B cell (primary cell): ENCODE results near the gene UPK3A. TPM values are rescaled to one million over a fixed set of nuclear protein-coding genes. Genes with fewer than 3 reads are reported as not detected.
A peak's percentile ranks its signal among the peaks of the same experiment; 100 is the strongest.

Source experiments
- ATAC-seq: fragments of 200-7000 bp; cut with Tn5 transposase; one replicate; pipeline ENCODE4 v1.10.0; 2021; ENCODE audit warnings: low read depth, mild to moderate bottlenecking, moderate number of reproducible peaks, moderate library complexity
- CTCF ChIA-PET: fragments of 350-600 bp; sonication (Branson Sonifier 250); formaldehyde crosslinking; loops from one replicate; lab custom pipeline; 2021; ENCODE audit warnings: antibody characterized with exemption, inconsistent platforms; lab: Charles Lee
- POLR2A ChIA-PET: fragments of 350-600 bp; sonication (Branson Sonifier 250); formaldehyde crosslinking; loops from one replicate; lab custom pipeline; 2021; ENCODE audit warnings: antibody characterized with exemption; lab: Charles Lee
- DNase-seq: peaks from one replicate; pipeline ENCODE4 v3.0.0; 2013
- H2AFZ ChIP-seq: 2 replicates; pipeline ENCODE4 v1.6.1; 2012; ENCODE audit warnings: mild to moderate bottlenecking, low read depth, low read length; ENCODE audit not compliant: insufficient read depth, poor library complexity, severe bottlenecking
- H3K27ac ChIP-seq, 2 donors: 1 replicate in 1 of 2; 2 replicates in 1 of 2; pipeline ENCODE4 v1.5.1; 2012 to 2013; ENCODE audit warnings: low read length in 2 of 2, mild to moderate bottlenecking in 2 of 2, moderate library complexity in 1 of 2
- H3K27me3 ChIP-seq, 4 experiments: fragments of 200-600 bp in 1 of 4; sonication (generic) in 1 of 4; replicated peaks in 1 of 4; 1 replicate in 2 of 4; 2 replicates in 2 of 4; pipeline versions ENCODE4 v1.6.1 to v1.7.0; 2013 to 2016; ENCODE audit warnings: low read length in 3 of 4, mild to moderate bottlenecking in 2 of 4, mixed read lengths in 1 of 4, moderate library complexity in 1 of 4; ENCODE audit not compliant: insufficient read depth in 4 of 4, control insufficient read depth in 3 of 4; ENCODE audit errors: control extremely low read depth in 1 of 4
- H3K36me3 ChIP-seq, 2 experiments: replicated peaks in 1 of 2; 1 replicate in 1 of 2; 2 replicates in 1 of 2; pipeline versions ENCODE4 v1.6.1 to v1.7.1; 2013; ENCODE audit warnings: low read length in 1 of 2; ENCODE audit not compliant: insufficient read depth in 2 of 2, control insufficient read depth in 1 of 2; ENCODE audit errors: control extremely low read depth in 1 of 2, extremely low read depth in 1 of 2
- H3K4me1 ChIP-seq, 2 donors: fragments of 200-600 bp in 1 of 2; sonication (generic) in 1 of 2; 1 replicate in 1 of 2; 2 replicates in 1 of 2; pipeline versions ENCODE4 v1.5.1 to v1.6.1; 2013 to 2017; ENCODE audit warnings: low read length in 2 of 2; ENCODE audit not compliant: control insufficient read depth in 2 of 2, insufficient read depth in 2 of 2
- H3K4me2 ChIP-seq: replicated peaks from 2 replicates; pipeline ENCODE3; 2012; ENCODE audit warnings: mild to moderate bottlenecking, low read depth, low read length; ENCODE audit not compliant: poor library complexity, severe bottlenecking
- H3K4me3 ChIP-seq, 5 experiments: fragments of 200-600 bp in 1 of 5; sonication (generic) in 1 of 5; 1 replicate in 3 of 5; 2 replicates in 2 of 5; pipeline versions ENCODE4 v1.5.1 to v1.7.0; 2011 to 2016; ENCODE audit warnings: low read length in 4 of 5, mild to moderate bottlenecking in 4 of 5, low read depth in 2 of 5, control low read depth in 1 of 5, moderate library complexity in 1 of 5; ENCODE audit not compliant: insufficient read depth in 1 of 5; ENCODE audit errors: control extremely low read depth in 1 of 5, extremely low read depth in 1 of 5
- H3K79me2 ChIP-seq: fragments of 200-600 bp; sonication (generic); one replicate; pipeline ENCODE4 v1.6.0; 2016; ENCODE audit warnings: low read length; ENCODE audit not compliant: control insufficient read depth, insufficient read depth
- H3K9ac ChIP-seq: fragments of 200-600 bp; sonication (generic); 2 replicates; pipeline ENCODE4 v1.6.1; 2017; ENCODE audit warnings: mild to moderate bottlenecking, low read length, moderate library complexity
- H3K9me3 ChIP-seq, 3 donors: one replicate each; pipeline versions ENCODE4 v1.6.1 to v1.7.1; 2013; ENCODE audit warnings: low read length in 2 of 3; ENCODE audit not compliant: control insufficient read depth in 2 of 3, insufficient read depth in 1 of 3; ENCODE audit errors: control extremely low read depth in 1 of 3
- H4K20me1 ChIP-seq: 2 replicates; pipeline ENCODE4 v1.6.0; 2012; ENCODE audit warnings: mild to moderate bottlenecking, low read length; ENCODE audit not compliant: insufficient read depth, control insufficient read depth, poor library complexity, severe bottlenecking
- H3K27ac Mint-ChIP-seq: one replicate; pipeline ENCODE4 v1.8.0; 2021; ENCODE audit warnings: mixed read lengths
- H3K27me3 Mint-ChIP-seq: one replicate; pipeline ENCODE4 v1.8.0; 2021; ENCODE audit warnings: mixed read lengths
- H3K4me1 Mint-ChIP-seq: one replicate; pipeline ENCODE4 v1.8.0; 2021; ENCODE audit warnings: mixed read lengths
- H3K4me3 Mint-ChIP-seq: one replicate; pipeline ENCODE4 v1.8.0; 2021; ENCODE audit warnings: mixed read lengths
- H3K9me3 Mint-ChIP-seq: one replicate; pipeline ENCODE4 v1.8.0; 2022; ENCODE audit warnings: mixed read lengths; ENCODE audit not compliant: insufficient read depth
- EZH2 ChIP-seq: IDR thresholded peaks from 2 replicates; pipeline ENCODE4 v1.6.1; 2012; ENCODE audit warnings: borderline replicate concordance, low read depth, mild to moderate bottlenecking, moderate library complexity, low read length; ENCODE audit not compliant: insufficient read depth, poor library complexity, severe bottlenecking
- WGBS: methylation state at CpG from one replicate; pipeline ENCODE4 v1.1.5; 2013; ENCODE audit warnings: missing lambda C conversion rate; ENCODE audit not compliant: insufficient coverage; 5-methylcytosine and 5-hydroxymethylcytosine counted together
- intact Hi-C: fragments of 100-400 bp; cut with micrococcal nuclease; formaldehyde crosslinking; loops from one replicate; pipeline ENCODE4 v1.10.0; 2022
- polyA plus RNA-seq: library from polyadenylated mRNA; depleted of rRNA; stranded (reverse); fragments of >200 nt; gene quantifications from 2 replicates; pipeline ENCODE4 v1.2.3, GENCODE V29; 2012
- total RNA-seq, 2 donors: library from RNA; stranded (reverse); fragments of 120-200 nt in 1 of 2; gene quantifications; 1 replicate in 1 of 2; 2 replicates in 1 of 2; pipeline versions ENCODE4 v1.2.3 to v1.2.4, GENCODE V29; 2013 to 2022
- TF ChIP-seq, protein P1 (sequence below): fragments of 200-600 bp; IDR thresholded peaks from one replicate; pipeline ENCODE4 v1.8.0; 2022; ENCODE audit warnings: antibody characterized with exemption, mild to moderate bottlenecking

UPK3A gene
- total and polyA plus RNA-seq, 2 donors (not counting 1 experiment from before 2014, with no cell fraction given): not detected

- peak overlapping the region; percentile 56 to 80 for H3K27ac ChIP-seq
Observed at GRCh38 chr22:45235101-45235777, 49.5 kb upstream of the UPK3A start.

More at GRCh38 chr22:45235101-45235777, 49.5 kb upstream of the UPK3A start:
- H2AFZ ChIP-seq: peak overlapping the region; percentile 63
- H3K9ac ChIP-seq: peak overlapping the region; percentile 55
- Mint-ChIP-seq H3K27me3 (no peaks in the 10 kb centered on the region), H3K4me1 (peaks cover 84% of the 10 kb centered on the region), H3K27ac (peak overlapping the region; percentile 93), H3K9me3 (no peaks in the 10 kb centered on the region), H3K4me3 (peak overlapping the region; percentile 85)
- H3K9me3 ChIP-seq: no peaks in the 10 kb centered on the region
- peaks cover 2 to 15% of the 10 kb centered on the region in 2 experiments for H3K36me3 ChIP-seq
- peaks cover 32% of the 10 kb centered on the region for H4K20me1 ChIP-seq
- 2% methylated on average over 23 of the region's 23 CpGs for WGBS
- H3K79me2 ChIP-seq: peaks cover 79% of the 10 kb centered on the region
- H3K4me3 ChIP-seq: peak overlapping the region; percentile 11 to 56 (median 29)
- peak overlapping the region; percentile 81 for H3K4me2 ChIP-seq
- ATAC-seq: peak; percentile 91
- intact Hi-C loops: loop anchor here (1.0 kb wide), 2 partner anchors 28 to 72 kb away; partner anchors contain the start of gene NUP50
- peak; percentile 80 for DNase-seq
- ChIA-PET CTCF (interaction anchor here (0.6 to 2.6 kb wide), 6 partner anchors 16 to 70 kb away, joined by 3 to 13 read pairs (median 6); no protein-coding TSS in a partner anchor), POLR2A (interaction anchor here (0.6 to 2.4 kb wide), 3 partner anchors 28 to 802 kb away, joined by 4 to 11 read pairs (median 5); partner anchors contain the start of gene NUP50)
- TF ChIP-seq EZH2: no peak
- TF ChIP-seq, protein P1, sequence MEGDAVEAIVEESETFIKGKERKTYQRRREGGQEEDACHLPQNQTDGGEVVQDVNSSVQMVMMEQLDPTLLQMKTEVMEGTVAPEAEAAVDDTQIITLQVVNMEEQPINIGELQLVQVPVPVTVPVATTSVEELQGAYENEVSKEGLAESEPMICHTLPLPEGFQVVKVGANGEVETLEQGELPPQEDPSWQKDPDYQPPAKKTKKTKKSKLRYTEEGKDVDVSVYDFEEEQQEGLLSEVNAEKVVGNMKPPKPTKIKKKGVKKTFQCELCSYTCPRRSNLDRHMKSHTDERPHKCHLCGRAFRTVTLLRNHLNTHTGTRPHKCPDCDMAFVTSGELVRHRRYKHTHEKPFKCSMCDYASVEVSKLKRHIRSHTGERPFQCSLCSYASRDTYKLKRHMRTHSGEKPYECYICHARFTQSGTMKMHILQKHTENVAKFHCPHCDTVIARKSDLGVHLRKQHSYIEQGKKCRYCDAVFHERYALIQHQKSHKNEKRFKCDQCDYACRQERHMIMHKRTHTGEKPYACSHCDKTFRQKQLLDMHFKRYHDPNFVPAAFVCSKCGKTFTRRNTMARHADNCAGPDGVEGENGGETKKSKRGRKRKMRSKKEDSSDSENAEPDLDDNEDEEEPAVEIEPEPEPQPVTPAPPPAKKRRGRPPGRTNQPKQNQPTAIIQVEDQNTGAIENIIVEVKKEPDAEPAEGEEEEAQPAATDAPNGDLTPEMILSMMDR: no peak
- H3K27me3 ChIP-seq: no peaks in the 10 kb centered on the region
- H3K4me1 ChIP-seq: peaks cover 50 to 64% of the 10 kb centered on the region in 2 donors
